K562 (cell line): ENCODE measurements around the gene SLC48A1. TPM values are rescaled to one million over a fixed set of nuclear protein-coding genes. Genes with fewer than 3 reads are reported as not detected.

Experiments used
- BCL6 ChIP-seq: fragments of 250-450 bp; sonication (Bioruptor Pico); IDR thresholded peaks from 2 replicates; pipeline ENCODE4 v1.4.0; 2020
- CBFA2T3 ChIP-seq: fragments of 450-650 bp; IDR thresholded peaks from 2 replicates; pipeline ENCODE4 v1.6.1; 2017
- GABPA ChIP-seq: fragments of 200-800 bp; sonication (Bioruptor generic); conservative IDR thresholded peaks from 2 replicates; pipeline ENCODE4 v1.6.1; 2016; ENCODE audit warnings: low read depth, missing genetic modification characterization, missing compliant biosample characterization
- GABPB2 ChIP-seq: fragments of 250-450 bp; sonication (Bioruptor Pico); conservative IDR thresholded peaks from 2 replicates; pipeline ENCODE4 v1.5.1; 2021; ENCODE audit warnings: mild to moderate bottlenecking
- KAT7 ChIP-seq: sonication (generic); formaldehyde crosslinking; IDR thresholded peaks from 2 replicates; pipeline ENCODE4 v1.8.0; 2022; ENCODE audit warnings: missing genetic modification reagents, mild to moderate bottlenecking, borderline replicate concordance
- PHTF2 ChIP-seq: fragments of 250-450 bp; sonication (Bioruptor Pico); IDR thresholded peaks from 2 replicates; pipeline ENCODE4 v1.5.0; 2021; ENCODE audit warnings: mild to moderate bottlenecking
- STAG1 ChIP-seq: sonication (generic); formaldehyde crosslinking; IDR thresholded peaks from 2 replicates; pipeline ENCODE4 v1.5.0; 2020; ENCODE audit warnings: missing genetic modification reagents, borderline replicate concordance
- TSC22D4 ChIP-seq: fragments of 450-650 bp; IDR thresholded peaks from 2 replicates; pipeline ENCODE4 v1.6.1; 2016; ENCODE audit warnings: missing genetic modification characterization, missing biosample characterization, control low read depth
- YBX1 ChIP-seq: fragments of 450-650 bp; IDR thresholded peaks from 2 replicates; pipeline ENCODE4 v1.7.1; 2016; ENCODE audit warnings: mild to moderate bottlenecking
- polyA plus RNA-seq, 8 experiments: library from polyadenylated mRNA; depleted of rRNA in 4 of 8; stranded (reverse) in 5 of 8; unstranded in 3 of 8; fragments of >200 nt; fragmentation: Nextera tagmentation in 2 of 8; fragmentation: Illumina TruSeq in 1 of 8; extraction: Ambion mirVana in 2 of 8; extraction: Trizol in 1 of 8; gene quantifications; 2 replicates each; pipeline versions ENCODE4 v1.2.1 to v1.2.3, GENCODE V29; 2011 to 2014; ENCODE audit warnings: inconsistent platforms in 1 of 8, missing spikeins in 1 of 8
- total RNA-seq, 7 experiments: library from RNA; depleted of rRNA in 6 of 7; stranded (reverse); fragments of >200 nt in 6 of 7; fragmentation: Illumina TruSeq in 2 of 7; extraction: Trizol in 2 of 7; gene quantifications; 2 replicates each; pipeline versions ENCODE4 v1.2.1 to v1.2.3, GENCODE V29; 2011 to 2021; ENCODE audit warnings: low replicate concordance in 1 of 7
- TF ChIP-seq, protein P1 (sequence below): fragments of 250-450 bp; sonication (Bioruptor Pico); IDR thresholded peaks from 2 replicates; pipeline ENCODE4 v1.9.0; 2021; ENCODE audit warnings: mild to moderate bottlenecking, inconsistent platforms
- TF ChIP-seq, protein P2 (sequence below): fragments of 200-800 bp; sonication (Bioruptor generic); IDR thresholded peaks from 2 replicates; pipeline ENCODE4 v1.6.1; 2017; ENCODE audit warnings: missing genetic modification characterization, missing compliant biosample characterization
- TF ChIP-seq, protein P3 (sequence below): sonication (generic); formaldehyde crosslinking; IDR thresholded peaks from 2 replicates; pipeline ENCODE4 v1.8.0; 2022; ENCODE audit warnings: mild to moderate bottlenecking, low read depth, missing genetic modification reagents
- TF ChIP-seq, protein P4 (sequence below), 2 experiments: fragments of 450-650 bp in 1 of 2; sonication (generic) in 1 of 2; formaldehyde crosslinking in 1 of 2; IDR thresholded peaks; 2 replicates each; pipeline versions ENCODE4 v1.7.1 to v1.9.0; 2016 to 2022; ENCODE audit warnings: inconsistent platforms in 1 of 2, mild to moderate bottlenecking in 1 of 2, missing genetic modification reagents in 1 of 2

Gene SLC48A1
- total and polyA plus RNA-seq, 9 of the 15 experiments (the other 6 are each of a cell fraction or from before 2014, with no cell fraction given): 10.7 to 37.5 (median 18.7) TPM

DNA sequence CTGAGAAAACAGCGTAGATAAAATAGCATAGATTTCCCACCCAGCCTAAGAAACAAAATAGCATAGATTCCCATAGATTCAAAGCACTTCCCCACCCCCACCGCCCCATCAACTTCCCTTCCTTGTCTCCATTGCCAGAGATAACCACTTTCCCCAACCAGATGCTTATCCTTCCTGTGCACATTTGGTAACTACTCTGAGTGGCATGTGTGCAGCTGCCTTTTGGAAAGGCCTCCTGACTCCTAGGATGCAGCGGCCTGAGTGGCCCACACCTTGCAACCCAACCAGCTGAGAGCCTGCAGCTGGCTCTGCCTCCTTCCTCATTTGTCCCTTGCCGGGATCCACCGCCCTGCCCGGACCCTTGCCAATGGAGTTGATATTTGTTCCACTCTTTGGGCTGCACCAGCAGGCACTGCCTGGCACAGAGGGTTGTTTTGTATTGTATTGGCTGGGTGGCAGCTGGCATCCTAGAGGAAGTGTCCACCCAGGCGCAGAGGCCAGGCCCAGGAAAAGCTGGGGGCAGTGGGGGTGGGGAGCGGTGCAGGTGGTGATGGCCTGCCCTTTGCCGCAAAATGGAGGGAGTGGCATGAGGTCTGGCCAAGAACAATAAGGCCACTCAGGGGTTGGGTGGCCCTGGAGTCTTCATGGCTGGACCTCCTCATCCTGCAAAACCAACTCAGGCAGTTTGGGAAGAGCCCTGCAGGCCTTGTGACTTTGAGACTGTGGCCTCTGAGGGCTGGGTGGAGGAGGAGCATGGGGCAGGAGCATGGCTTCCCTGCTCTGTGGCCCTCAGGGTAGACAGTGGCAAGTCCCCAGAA is 4.9 kb downstream of the SLC48A1 start (continued):
- TF ChIP-seq, protein P1, sequence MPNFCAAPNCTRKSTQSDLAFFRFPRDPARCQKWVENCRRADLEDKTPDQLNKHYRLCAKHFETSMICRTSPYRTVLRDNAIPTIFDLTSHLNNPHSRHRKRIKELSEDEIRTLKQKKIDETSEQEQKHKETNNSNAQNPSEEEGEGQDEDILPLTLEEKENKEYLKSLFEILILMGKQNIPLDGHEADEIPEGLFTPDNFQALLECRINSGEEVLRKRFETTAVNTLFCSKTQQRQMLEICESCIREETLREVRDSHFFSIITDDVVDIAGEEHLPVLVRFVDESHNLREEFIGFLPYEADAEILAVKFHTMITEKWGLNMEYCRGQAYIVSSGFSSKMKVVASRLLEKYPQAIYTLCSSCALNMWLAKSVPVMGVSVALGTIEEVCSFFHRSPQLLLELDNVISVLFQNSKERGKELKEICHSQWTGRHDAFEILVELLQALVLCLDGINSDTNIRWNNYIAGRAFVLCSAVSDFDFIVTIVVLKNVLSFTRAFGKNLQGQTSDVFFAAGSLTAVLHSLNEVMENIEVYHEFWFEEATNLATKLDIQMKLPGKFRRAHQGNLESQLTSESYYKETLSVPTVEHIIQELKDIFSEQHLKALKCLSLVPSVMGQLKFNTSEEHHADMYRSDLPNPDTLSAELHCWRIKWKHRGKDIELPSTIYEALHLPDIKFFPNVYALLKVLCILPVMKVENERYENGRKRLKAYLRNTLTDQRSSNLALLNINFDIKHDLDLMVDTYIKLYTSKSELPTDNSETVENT: no peak
- no peak for TF ChIP-seq GABPB2 (CRISPR knock-in tag)
- no peak for TF ChIP-seq TSC22D4
- TF ChIP-seq, protein P2, sequence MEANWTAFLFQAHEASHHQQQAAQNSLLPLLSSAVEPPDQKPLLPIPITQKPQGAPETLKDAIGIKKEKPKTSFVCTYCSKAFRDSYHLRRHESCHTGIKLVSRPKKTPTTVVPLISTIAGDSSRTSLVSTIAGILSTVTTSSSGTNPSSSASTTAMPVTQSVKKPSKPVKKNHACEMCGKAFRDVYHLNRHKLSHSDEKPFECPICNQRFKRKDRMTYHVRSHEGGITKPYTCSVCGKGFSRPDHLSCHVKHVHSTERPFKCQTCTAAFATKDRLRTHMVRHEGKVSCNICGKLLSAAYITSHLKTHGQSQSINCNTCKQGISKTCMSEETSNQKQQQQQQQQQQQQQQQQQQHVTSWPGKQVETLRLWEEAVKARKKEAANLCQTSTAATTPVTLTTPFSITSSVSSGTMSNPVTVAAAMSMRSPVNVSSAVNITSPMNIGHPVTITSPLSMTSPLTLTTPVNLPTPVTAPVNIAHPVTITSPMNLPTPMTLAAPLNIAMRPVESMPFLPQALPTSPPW (CRISPR knock-in tag): peak; percentile 49; the same call in 1 of the 2 replicates
- TF ChIP-seq CBFA2T3: peak; percentile 97
- no peak for TF ChIP-seq PHTF2 (CRISPR knock-in tag)
- TF ChIP-seq YBX1: no peak
- TF ChIP-seq GABPA: no peak
- TF ChIP-seq, protein P3, sequence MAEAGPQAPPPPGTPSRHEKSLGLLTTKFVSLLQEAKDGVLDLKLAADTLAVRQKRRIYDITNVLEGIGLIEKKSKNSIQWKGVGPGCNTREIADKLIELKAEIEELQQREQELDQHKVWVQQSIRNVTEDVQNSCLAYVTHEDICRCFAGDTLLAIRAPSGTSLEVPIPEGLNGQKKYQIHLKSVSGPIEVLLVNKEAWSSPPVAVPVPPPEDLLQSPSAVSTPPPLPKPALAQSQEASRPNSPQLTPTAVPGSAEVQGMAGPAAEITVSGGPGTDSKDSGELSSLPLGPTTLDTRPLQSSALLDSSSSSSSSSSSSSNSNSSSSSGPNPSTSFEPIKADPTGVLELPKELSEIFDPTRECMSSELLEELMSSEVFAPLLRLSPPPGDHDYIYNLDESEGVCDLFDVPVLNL (CRISPR knock-in tag): no peak
- TF ChIP-seq, protein P4, sequence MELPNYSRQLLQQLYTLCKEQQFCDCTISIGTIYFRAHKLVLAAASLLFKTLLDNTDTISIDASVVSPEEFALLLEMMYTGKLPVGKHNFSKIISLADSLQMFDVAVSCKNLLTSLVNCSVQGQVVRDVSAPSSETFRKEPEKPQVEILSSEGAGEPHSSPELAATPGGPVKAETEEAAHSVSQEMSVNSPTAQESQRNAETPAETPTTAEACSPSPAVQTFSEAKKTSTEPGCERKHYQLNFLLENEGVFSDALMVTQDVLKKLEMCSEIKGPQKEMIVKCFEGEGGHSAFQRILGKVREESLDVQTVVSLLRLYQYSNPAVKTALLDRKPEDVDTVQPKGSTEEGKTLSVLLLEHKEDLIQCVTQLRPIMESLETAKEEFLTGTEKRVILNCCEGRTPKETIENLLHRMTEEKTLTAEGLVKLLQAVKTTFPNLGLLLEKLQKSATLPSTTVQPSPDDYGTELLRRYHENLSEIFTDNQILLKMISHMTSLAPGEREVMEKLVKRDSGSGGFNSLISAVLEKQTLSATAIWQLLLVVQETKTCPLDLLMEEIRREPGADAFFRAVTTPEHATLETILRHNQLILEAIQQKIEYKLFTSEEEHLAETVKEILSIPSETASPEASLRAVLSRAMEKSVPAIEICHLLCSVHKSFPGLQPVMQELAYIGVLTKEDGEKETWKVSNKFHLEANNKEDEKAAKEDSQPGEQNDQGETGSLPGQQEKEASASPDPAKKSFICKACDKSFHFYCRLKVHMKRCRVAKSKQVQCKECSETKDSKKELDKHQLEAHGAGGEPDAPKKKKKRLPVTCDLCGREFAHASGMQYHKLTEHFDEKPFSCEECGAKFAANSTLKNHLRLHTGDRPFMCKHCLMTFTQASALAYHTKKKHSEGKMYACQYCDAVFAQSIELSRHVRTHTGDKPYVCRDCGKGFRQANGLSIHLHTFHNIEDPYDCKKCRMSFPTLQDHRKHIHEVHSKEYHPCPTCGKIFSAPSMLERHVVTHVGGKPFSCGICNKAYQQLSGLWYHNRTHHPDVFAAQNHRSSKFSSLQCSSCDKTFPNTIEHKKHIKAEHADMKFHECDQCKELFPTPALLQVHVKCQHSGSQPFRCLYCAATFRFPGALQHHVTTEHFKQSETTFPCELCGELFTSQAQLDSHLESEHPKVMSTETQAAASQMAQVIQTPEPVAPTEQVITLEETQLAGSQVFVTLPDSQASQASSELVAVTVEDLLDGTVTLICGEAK (IDR thresholded peaks at IDR 0.05): no peak
- TF ChIP-seq, protein P4 (CRISPR knock-in tag; IDR thresholded peaks at IDR 0.05): no peak
- TF ChIP-seq BCL6 (CRISPR knock-in tag): no peak
- no peak for TF ChIP-seq STAG1 (CRISPR knock-in tag)
- no peak for TF ChIP-seq KAT7 (CRISPR knock-in tag)
